ENCODE results near the gene ANKRD30A.
"Not testable (repeated sequence)": the region's sequence is repeated elsewhere in the genome, so short reads cannot be mapped to it uniquely, and the experiment has no call there.

The ANKRD30A gene

GRCh38 chr10:37226524-37226923 lies 101.1 kb downstream of the ANKRD30A start:
- no peak overlapping the region for H3K27ac ChIP-seq

GRCh38 chr10:37234692-37235091 lies 109.3 kb downstream of the ANKRD30A start:
- H3K27ac ChIP-seq, result no peak overlapping the region
- TF ChIP-seq CTCF (IDR thresholded peaks at IDR 0.05) (no peak), ZFX (IDR thresholded peaks at IDR 0.05; ENCODE audit: borderline replicate concordance) (no peak)

More at GRCh38 chr10:37226524-37226923, 101.1 kb downstream of the ANKRD30A start:
- no peak for TF ChIP-seq ZFX (IDR thresholded peaks at IDR 0.05; ENCODE audit: borderline replicate concordance)

- TF ChIP-seq CTCF (IDR thresholded peaks at IDR 0.05), result no peak
- TF ChIP-seq ZFX (IDR thresholded peaks at IDR 0.05; ENCODE audit: borderline replicate concordance), result no peak
- H3K27ac ChIP-seq, result no peak overlapping the region
These were observed 110.7 kb downstream of the ANKRD30A start for GRCh38 chr10:37236093-37236492.

- H3K27ac ChIP-seq, result no peak overlapping the region
- TF ChIP-seq CTCF (IDR thresholded peaks at IDR 0.05) (no peak), ZFX (IDR thresholded peaks at IDR 0.05; ENCODE audit: borderline replicate concordance) (no peak)
These were observed 114.8 kb downstream of the ANKRD30A start for GRCh38 chr10:37240223-37240622.

GRCh38 chr10:37246637-37247036 lies 121.2 kb downstream of the ANKRD30A start:
- TF ChIP-seq CTCF (IDR thresholded peaks at IDR 0.05), result no peak
- TF ChIP-seq ZFX (IDR thresholded peaks at IDR 0.05; ENCODE audit: borderline replicate concordance), result no peak
- H3K27ac ChIP-seq, result no peak overlapping the region

- not testable (repeated sequence) for H3K27ac ChIP-seq
These were observed 130.4 kb downstream of the ANKRD30A start for GRCh38 chr10:37255837-37256236.

- TF ChIP-seq CTCF (IDR thresholded peaks at IDR 0.05), result peak; percentile 72
- no peak for TF ChIP-seq ZFX (IDR thresholded peaks at IDR 0.05; ENCODE audit: borderline replicate concordance)
- H3K27ac ChIP-seq, result no peak overlapping the region; the same call in 1 of the 2 replicates
These were observed 137.9 kb downstream of the ANKRD30A start for GRCh38 chr10:37263304-37263703.

GRCh38 chr10:37268266-37268665 lies 142.9 kb downstream of the ANKRD30A start:
- TF ChIP-seq CTCF (IDR thresholded peaks at IDR 0.05), result no peak
- no peak for TF ChIP-seq ZFX (IDR thresholded peaks at IDR 0.05; ENCODE audit: borderline replicate concordance)
- H3K27ac ChIP-seq, result no peak overlapping the region
